Measurements from ENCODE around the gene CLEC4D. TPM values are rescaled to one million over a fixed set of nuclear protein-coding genes. Genes with fewer than 3 reads are reported as not detected.

Gene CLEC4D
- polyA plus RNA-seq, 2 of the 4 experiments (the other 2 are of a cell fraction) = not detected

GRCh38 chr12:8483079-8483478 lies 30.2 kb upstream of the CLEC4D start:
- FAIRE-seq (no peak), DNase-seq (ENCODE audit: low read depth in 1 of 2, low spot score in 1 of 2) (no peak), ATAC-seq (no peak)
- CTCF ChIA-PET = no interaction called here
- no peak for TF ChIP-seq BHLHE40 (IDR thresholded peaks at IDR 0.05; ENCODE audit: low read depth, low read length)
- TF ChIP-seq CHD4 (IDR thresholded peaks at IDR 0.05; ENCODE audit: borderline replicate concordance) = no peak
- no peak for TF ChIP-seq HOXA7 (CRISPR knock-in tag; IDR thresholded peaks at IDR 0.05)
- no peak for TF ChIP-seq FOSB (CRISPR knock-in tag; IDR thresholded peaks at IDR 0.05)
- TF ChIP-seq FOSL2 (IDR thresholded peaks at IDR 0.05) = no peak
- no peak for TF ChIP-seq FOSL2 (CRISPR knock-in tag; IDR thresholded peaks at IDR 0.05)
- TF ChIP-seq BCL3 (IDR thresholded peaks at IDR 0.05) = no peak
- TF ChIP-seq, protein P1, sequence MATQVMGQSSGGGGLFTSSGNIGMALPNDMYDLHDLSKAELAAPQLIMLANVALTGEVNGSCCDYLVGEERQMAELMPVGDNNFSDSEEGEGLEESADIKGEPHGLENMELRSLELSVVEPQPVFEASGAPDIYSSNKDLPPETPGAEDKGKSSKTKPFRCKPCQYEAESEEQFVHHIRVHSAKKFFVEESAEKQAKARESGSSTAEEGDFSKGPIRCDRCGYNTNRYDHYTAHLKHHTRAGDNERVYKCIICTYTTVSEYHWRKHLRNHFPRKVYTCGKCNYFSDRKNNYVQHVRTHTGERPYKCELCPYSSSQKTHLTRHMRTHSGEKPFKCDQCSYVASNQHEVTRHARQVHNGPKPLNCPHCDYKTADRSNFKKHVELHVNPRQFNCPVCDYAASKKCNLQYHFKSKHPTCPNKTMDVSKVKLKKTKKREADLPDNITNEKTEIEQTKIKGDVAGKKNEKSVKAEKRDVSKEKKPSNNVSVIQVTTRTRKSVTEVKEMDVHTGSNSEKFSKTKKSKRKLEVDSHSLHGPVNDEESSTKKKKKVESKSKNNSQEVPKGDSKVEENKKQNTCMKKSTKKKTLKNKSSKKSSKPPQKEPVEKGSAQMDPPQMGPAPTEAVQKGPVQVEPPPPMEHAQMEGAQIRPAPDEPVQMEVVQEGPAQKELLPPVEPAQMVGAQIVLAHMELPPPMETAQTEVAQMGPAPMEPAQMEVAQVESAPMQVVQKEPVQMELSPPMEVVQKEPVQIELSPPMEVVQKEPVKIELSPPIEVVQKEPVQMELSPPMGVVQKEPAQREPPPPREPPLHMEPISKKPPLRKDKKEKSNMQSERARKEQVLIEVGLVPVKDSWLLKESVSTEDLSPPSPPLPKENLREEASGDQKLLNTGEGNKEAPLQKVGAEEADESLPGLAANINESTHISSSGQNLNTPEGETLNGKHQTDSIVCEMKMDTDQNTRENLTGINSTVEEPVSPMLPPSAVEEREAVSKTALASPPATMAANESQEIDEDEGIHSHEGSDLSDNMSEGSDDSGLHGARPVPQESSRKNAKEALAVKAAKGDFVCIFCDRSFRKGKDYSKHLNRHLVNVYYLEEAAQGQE (IDR thresholded peaks at IDR 0.05) = no peak
- TF ChIP-seq, protein P2, sequence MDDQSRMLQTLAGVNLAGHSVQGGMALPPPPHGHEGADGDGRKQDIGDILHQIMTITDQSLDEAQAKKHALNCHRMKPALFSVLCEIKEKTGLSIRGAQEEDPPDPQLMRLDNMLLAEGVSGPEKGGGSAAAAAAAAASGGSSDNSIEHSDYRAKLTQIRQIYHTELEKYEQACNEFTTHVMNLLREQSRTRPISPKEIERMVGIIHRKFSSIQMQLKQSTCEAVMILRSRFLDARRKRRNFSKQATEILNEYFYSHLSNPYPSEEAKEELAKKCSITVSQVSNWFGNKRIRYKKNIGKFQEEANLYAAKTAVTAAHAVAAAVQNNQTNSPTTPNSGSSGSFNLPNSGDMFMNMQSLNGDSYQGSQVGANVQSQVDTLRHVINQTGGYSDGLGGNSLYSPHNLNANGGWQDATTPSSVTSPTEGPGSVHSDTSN (IDR thresholded peaks at IDR 0.05) = no peak
- no peak for TF ChIP-seq RFX5 (IDR thresholded peaks at IDR 0.05)
- no peak for TF ChIP-seq HDAC2 (IDR thresholded peaks at IDR 0.05)
- TF ChIP-seq, protein P3, sequence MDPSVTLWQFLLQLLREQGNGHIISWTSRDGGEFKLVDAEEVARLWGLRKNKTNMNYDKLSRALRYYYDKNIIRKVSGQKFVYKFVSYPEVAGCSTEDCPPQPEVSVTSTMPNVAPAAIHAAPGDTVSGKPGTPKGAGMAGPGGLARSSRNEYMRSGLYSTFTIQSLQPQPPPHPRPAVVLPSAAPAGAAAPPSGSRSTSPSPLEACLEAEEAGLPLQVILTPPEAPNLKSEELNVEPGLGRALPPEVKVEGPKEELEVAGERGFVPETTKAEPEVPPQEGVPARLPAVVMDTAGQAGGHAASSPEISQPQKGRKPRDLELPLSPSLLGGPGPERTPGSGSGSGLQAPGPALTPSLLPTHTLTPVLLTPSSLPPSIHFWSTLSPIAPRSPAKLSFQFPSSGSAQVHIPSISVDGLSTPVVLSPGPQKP (IDR thresholded peaks at IDR 0.05; ENCODE audit: low read depth, low read length) = no peak
- TF ChIP-seq TFCP2L1 (CRISPR knock-in tag; IDR thresholded peaks at IDR 0.05) = no peak
- TF ChIP-seq, protein P4, sequence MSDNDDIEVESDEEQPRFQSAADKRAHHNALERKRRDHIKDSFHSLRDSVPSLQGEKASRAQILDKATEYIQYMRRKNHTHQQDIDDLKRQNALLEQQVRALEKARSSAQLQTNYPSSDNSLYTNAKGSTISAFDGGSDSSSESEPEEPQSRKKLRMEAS (IDR thresholded peaks at IDR 0.05) = no peak
- H3K4me1 ChIP-seq = no peaks in the 10 kb centered on the region
- POLR2A ChIA-PET = no interaction called here
- no peak overlapping the region for H3K27ac ChIP-seq
- H3K4me3 ChIP-seq = no peak overlapping the region
- H3K4me2 ChIP-seq = no peak overlapping the region
- H3K9me3 ChIP-seq = no peaks in the 10 kb centered on the region

DNA sequence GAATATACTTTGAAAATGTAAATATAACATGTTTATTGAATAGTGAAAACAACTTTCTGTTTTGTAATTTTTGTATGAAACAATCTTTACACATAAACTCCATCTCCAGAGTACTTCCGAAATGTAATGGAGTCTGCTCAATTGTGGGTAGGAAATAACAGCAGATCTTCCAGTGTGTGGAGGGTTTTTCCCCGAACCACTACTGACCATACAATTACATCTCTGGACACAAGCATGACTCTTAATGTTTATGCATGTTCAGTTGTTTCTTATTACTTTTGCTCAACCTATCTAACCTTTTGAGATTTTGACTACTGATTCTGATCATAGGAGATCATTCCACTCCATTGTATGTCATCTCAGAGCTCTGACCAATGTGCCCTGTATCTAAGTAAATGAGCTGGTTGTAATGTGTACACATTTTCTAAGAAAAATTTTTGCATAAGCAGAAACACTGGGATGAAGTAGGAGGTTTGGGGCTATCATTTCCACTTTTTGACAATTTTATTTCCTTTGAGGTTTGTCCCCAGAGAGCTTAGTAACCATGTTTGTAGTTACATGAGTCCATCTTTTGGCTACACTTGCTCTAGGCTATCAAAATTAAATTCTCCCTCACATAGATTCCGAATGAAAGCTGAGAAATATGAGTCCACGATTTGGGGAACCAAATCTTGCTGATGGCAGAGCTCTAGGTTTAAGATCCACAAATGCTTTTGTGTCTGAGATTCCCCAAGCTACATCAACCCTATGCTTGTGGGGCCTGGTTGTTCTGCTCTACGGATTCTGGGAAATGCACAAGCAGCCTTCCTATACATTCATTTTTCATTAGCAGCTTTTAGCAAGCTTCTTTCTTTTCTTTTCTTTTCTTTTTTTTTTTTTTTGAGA lies 21.4 kb upstream of the CLEC4D start:
- ATAC-seq (no peak), FAIRE-seq (no peak), DNase-seq (ENCODE audit: low read depth in 1 of 2, low spot score in 1 of 2) (no peak)
- Histone ChIP-seq H3K4me1 (no peaks in the 10 kb centered on the region), H3K27ac (no peak overlapping the region), H3K9me3 (no peaks in the 10 kb centered on the region), H3K4me2 (no peak overlapping the region), H3K4me3 (no peak overlapping the region)
- POLR2A ChIA-PET = no interaction called here
- CTCF ChIA-PET = interaction anchor here (0.6 to 0.8 kb wide), 3 partner anchors 11 to 383 kb away, joined by 3 read pairs; no protein-coding TSS in a partner anchor
- 18% methylated on average over 5 of the region's 5 CpGs for WGBS (ENCODE audit: missing lambda C conversion rate)
- TF ChIP-seq KDM1A (IDR thresholded peaks at IDR 0.05; ENCODE audit: low read depth) = no peak
- no peak for TF ChIP-seq CBX8 (IDR thresholded peaks at IDR 0.05)
- no peak for TF ChIP-seq ESRRA (IDR thresholded peaks at IDR 0.05; ENCODE audit: borderline replicate concordance, low read length)
- TF ChIP-seq PHF8 (IDR thresholded peaks at IDR 0.05; ENCODE audit: borderline replicate concordance, low read depth) = no peak
- TF ChIP-seq ZC3H11A (IDR thresholded peaks at IDR 0.05) = no peak
- no peak for TF ChIP-seq SREBF2 (IDR thresholded peaks at IDR 0.05)
- no peak for TF ChIP-seq EP300 (IDR thresholded peaks at IDR 0.05)
- no peak for TF ChIP-seq ZNF302 (CRISPR knock-in tag; IDR thresholded peaks at IDR 0.05)
- TF ChIP-seq HMGXB4 (CRISPR knock-in tag; IDR thresholded peaks at IDR 0.05; ENCODE audit: borderline replicate concordance) = no peak
- no peak for TF ChIP-seq ZSCAN20 (CRISPR knock-in tag; IDR thresholded peaks at IDR 0.05)
- no peak for TF ChIP-seq HOXB5 (CRISPR knock-in tag; IDR thresholded peaks at IDR 0.05)
- TF ChIP-seq SMC3 (IDR thresholded peaks at IDR 0.05) = no peak
- TF ChIP-seq HOXA7 (CRISPR knock-in tag; IDR thresholded peaks at IDR 0.05) = no peak
- TF ChIP-seq RNF2 (IDR thresholded peaks at IDR 0.05; ENCODE audit: borderline replicate concordance, low read depth) = no peak
- TF ChIP-seq MAFK (IDR thresholded peaks at IDR 0.05; ENCODE audit: partially characterized antibody) = no peak
- no peak for TF ChIP-seq USF2 (IDR thresholded peaks at IDR 0.05)
